NCI-H345 treated with DMSO at 0.1 percent for 48 hours (cell line): ENCODE data around the gene STXBP3.

Experiments
- DNase-seq: peaks from one replicate; lab custom pipeline; 2025; ENCODE audit not compliant: unreplicated experiment; lab: John Stamatoyannopoulos, UW

The STXBP3 gene

DNA sequence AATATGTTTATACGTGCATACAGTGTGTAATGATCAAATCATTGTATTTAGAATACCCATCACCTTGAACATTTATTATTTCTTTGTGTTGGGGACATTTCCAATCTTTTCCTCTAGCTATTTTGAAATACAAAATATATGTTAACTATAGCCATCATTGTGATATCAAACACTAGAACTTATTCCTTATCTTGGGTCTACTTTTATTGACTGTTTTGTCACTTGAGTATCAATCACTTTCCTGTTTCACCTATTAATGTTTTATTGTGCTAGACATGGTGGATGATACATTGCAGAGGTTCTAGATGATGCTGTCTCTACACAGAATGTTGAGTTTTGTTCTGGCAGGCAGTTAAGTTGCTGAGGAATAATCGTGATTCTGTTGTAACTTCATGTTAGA is 45.9 kb downstream of the STXBP3 start:
- no peak for DNase-seq

GRCh38 chr1:108799001-108799400 is 52.5 kb downstream of the STXBP3 start:
- no peak for DNase-seq

DNA sequence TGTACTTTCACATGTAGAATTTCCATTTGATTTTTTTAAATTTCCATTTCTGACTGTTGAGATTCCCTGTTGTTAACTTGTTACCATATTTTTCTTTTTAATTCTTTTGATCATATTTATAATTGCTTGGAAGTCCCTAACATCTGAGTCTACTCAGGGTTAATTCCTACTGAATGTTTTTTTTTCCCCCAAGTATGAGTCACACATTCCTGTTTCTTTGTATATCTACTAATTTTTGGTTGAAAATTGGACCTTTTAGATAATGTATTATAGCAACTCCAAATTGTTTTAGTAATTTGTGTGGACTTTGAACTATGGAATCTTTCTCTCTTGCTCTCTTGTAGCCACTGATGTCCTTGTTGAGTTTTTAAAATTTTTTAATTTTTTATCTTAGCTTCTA is 54.6 kb downstream of the STXBP3 start:
- no peak for DNase-seq

DNA sequence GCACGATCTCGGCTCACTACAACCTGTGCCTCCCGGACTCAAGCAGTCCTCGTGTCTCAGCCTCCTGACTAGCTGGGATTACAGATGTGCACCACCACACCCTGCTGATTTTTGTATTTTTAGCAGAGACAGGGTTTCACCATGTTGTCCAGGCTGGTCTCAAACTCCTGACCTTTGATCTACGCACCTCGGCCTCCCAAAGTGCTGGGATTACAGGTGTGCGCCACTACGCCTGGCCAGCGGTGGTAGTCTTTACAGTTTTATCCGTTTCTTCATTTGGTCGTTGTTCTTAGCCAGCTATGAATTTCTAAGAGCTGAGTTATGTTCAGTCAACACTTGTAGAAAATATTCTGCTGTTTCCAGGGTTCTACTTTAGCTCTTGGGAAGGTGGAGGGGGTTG is 57.1 kb downstream of the STXBP3 start:
- no peak for DNase-seq

GRCh38 chr1:108808438-108808837 is 62.0 kb downstream of the STXBP3 start:
- DNase-seq: no peak

GRCh38 chr1:108811611-108812010 is 65.1 kb downstream of the STXBP3 start:
- no peak for DNase-seq

DNA sequence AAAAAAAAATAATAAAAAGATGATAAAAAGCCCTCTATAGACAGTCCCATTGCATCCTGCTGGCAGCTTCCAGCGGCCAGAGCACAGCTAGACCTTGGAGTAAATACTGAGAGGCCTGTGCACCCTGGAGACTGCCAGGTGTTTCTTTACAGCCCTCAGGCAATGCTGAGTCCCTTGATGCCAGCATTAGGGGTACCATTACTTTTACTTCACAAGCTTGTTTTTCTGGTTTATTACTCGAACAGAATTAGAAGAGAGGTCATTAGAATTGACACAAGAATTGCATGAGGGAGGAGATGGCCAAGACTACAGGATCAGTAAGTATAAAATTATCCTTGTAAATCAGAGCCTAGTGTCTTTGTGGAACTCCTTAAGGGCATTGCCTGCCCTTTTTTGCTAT is 66.9 kb downstream of the STXBP3 start:
- DNase-seq: no peak

GRCh38 chr1:108814343-108815125 is 68.1 kb downstream of the STXBP3 start:
- no peak for DNase-seq

DNA sequence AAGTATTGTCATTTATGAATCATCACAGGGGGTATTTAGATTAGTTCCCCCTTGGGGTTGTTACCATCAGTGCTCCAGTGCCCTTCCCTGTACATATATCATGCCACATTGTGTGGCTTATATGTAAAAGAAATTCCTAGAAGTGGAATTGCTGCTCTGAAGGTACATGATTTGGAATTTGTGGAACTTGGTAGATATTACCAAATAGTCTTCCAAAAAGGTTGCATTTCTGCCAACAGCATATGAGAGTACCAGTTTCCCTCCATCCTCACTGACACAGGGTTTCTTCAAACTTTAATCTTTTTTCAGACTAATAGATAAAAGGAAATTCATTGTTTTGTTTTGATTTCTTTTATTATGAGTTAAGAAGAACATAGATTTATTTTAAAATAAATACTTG is 69.1 kb downstream of the STXBP3 start:
- DNase-seq: no peak

GRCh38 chr1:108816049-108816893 is 69.8 kb downstream of the STXBP3 start:
- no peak for DNase-seq

- no peak for DNase-seq
Measured at GRCh38 chr1:108817016-108817415, 70.5 kb downstream of the STXBP3 start.

DNA sequence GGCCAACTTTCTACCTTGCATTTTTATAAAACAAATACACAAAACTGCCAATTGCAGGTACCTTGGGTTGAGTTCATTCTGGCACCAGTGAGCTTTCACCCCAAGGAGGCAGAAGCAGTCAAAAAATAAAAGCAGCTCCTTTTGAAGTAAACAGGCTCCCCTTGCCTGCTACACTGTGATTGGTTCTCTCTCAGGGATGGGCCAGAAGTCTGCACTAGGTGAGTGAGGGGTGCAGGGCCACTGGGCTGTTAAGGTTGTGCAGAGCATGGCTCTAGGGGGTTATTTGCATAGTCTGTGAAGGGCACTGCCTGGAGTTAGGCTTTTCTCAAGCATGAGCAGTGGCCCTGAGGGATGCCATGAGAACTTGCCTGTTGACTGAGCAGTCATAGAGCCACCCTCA is 71.3 kb downstream of the STXBP3 start:
- no peak for DNase-seq

- DNase-seq: no peak
Measured at GRCh38 chr1:108819878-108820277, 73.4 kb downstream of the STXBP3 start.

GRCh38 chr1:108823632-108824031 is 77.2 kb downstream of the STXBP3 start:
- no peak for DNase-seq

GRCh38 chr1:108824051-108824450 is 77.6 kb downstream of the STXBP3 start:
- DNase-seq: no peak

GRCh38 chr1:108826081-108826635 is 79.7 kb downstream of the STXBP3 start:
- DNase-seq: no peak

GRCh38 chr1:108828074-108828961 is 81.8 kb downstream of the STXBP3 start:
- peak; percentile 49 for DNase-seq

DNA sequence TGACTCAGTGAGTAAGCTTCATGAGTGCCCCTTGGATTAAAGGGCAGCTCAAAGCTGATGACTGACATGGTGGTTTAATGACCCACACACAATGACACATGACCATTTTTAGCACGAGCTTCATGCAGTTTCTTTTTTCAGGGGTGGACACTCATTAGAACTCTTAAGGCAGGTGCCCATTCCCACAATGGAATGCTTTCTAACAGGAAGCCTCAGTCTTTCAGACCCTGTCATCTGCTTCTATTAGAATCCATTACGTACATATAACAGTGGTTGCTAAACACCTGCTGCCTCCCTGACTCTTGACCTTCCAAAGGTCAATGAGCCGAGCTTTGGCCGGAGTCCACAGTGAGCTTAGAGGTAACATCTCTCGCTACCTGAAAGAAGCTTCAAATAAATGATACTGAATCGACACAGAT is 83.0 kb downstream of the STXBP3 start:
- DNase-seq: no peak

DNA sequence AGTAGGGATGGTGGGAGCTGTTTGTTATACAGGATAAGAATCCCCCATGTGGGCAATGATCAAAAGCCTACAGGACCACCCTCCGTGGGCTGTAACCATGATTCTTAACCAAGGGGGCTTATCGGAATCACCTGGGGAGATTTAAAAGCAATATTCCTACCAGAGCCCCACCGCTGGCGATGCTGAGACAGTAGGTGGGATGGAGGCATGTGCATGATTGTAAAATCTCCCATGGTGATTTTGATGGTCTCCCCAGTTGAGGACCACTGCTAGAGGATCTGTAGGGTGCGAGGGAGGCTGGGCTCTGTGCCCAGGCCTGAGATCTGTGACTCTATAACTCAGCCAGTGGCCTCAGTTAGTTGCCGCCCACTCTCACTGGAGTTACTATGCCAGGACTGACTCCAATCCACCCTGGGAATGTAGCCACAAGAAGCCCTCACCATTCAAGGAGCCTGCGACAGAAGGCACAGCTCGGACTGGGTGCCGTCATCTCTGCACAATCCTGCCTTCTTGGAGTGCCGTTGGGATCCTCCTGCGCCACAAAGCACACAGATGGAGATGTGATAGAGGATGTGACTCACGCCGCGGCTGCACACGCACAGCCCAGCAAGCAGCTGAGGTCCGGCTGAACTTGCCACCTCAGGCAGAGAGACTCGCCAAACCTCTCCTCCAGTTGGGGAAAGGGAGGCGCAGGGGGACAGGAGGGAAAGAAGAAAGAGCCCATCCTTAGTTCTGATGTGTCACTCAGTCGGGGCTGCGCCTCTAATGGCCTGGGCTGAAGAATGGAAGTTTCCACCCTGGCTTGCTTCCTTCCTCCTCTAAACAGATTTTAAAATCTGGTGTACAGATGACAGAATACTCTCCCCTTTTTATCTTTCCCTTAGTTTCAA is 83.9 kb downstream of the STXBP3 start:
- no peak for DNase-seq

GRCh38 chr1:108831225-108831624 is 84.8 kb downstream of the STXBP3 start:
- no peak for DNase-seq
